ENCODE results near the gene CCBE1. TPM values are rescaled to one million over a fixed set of nuclear protein-coding genes. Genes with fewer than 3 reads are reported as not detected.

Gene CCBE1
- polyA plus RNA-seq, 1 of the 3 experiments (the other 2 are of a cell fraction) = 5.0 TPM

DNA sequence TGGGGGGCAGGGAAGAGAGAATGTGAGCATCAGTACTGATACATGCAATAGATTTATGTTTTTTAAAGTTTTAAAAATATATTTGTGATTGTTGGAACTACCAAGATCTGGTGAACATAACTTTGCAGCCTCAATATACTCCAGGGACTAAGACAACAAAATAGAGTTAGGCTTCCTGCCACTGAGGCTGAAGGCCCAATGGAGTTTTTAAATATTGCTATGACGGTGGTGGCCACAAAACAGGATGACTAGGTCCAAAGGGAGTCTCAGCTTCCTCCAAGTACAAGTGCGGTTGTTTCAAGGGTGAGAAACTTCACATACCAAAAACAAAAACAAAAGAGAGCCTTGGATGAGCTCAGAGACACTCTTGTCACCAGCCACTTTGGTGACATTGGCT, 72.9 kb downstream of the CCBE1 start:
- whole genome bisulfite sequencing (ENCODE audit: low lambda C conversion rate) = 77% methylated on average over 2 of the region's 2 CpGs
- H3F3A ChIP-seq (replicated peaks; ENCODE audit: insufficient read depth) = no peaks in the 10 kb centered on the region
- H3K4me2 ChIP-seq = 0 out of 2 replicates have a peak overlapping the region, but pooled peaks have one; percentile 24
- POLR2A ChIA-PET = no interaction called here
- no peaks in the 10 kb centered on the region for H3K36me3 ChIP-seq (replicated peaks in 1 of 2; ENCODE audit: control insufficient read depth in 1 of 2, insufficient read depth in 2 of 2, low read length in 1 of 2)
- TF ChIP-seq TAF1 (IDR thresholded peaks at IDR 0.05; ENCODE audit: borderline replicate concordance, low read depth, low read length) (no peak), ELF1 (IDR thresholded peaks at IDR 0.05) (no peak), EZH2phosphoT487 (IDR thresholded peaks at IDR 0.05; ENCODE audit: borderline replicate concordance, low read depth) (no peak), RCOR1 (IDR thresholded peaks at IDR 0.05; ENCODE audit: low read length) (no peak), FOXJ3 (CRISPR knock-in tag; IDR thresholded peaks at IDR 0.05) (no peak), YY1 (IDR thresholded peaks at IDR 0.05; ENCODE audit: low read depth) (no peak), MEF2A (IDR thresholded peaks at IDR 0.05; ENCODE audit: borderline replicate concordance, low read depth) (no peak), POLR2AphosphoS5 (IDR thresholded peaks at IDR 0.05; ENCODE audit: low read depth, low read length) (no peak), GATA2 (CRISPR knock-in tag; IDR thresholded peaks at IDR 0.05) (no peak), NRF1 (IDR thresholded peaks at IDR 0.05; ENCODE audit: low read depth, low read length) (no peak), TCF12 (IDR thresholded peaks at IDR 0.05) (no peak), NFIC (IDR thresholded peaks at IDR 0.05; ENCODE audit: borderline replicate concordance) (no peak), SMC3 (IDR thresholded peaks at IDR 0.05; ENCODE audit: low read depth, low read length) (no peak), CHD2 (IDR thresholded peaks at IDR 0.05; ENCODE audit: low read length, partially characterized antibody) (no peak)
- TF ChIP-seq, protein P1, sequence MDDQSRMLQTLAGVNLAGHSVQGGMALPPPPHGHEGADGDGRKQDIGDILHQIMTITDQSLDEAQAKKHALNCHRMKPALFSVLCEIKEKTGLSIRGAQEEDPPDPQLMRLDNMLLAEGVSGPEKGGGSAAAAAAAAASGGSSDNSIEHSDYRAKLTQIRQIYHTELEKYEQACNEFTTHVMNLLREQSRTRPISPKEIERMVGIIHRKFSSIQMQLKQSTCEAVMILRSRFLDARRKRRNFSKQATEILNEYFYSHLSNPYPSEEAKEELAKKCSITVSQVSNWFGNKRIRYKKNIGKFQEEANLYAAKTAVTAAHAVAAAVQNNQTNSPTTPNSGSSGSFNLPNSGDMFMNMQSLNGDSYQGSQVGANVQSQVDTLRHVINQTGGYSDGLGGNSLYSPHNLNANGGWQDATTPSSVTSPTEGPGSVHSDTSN (IDR thresholded peaks at IDR 0.05) = no peak
- TF ChIP-seq, protein P2, sequence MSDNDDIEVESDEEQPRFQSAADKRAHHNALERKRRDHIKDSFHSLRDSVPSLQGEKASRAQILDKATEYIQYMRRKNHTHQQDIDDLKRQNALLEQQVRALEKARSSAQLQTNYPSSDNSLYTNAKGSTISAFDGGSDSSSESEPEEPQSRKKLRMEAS (IDR thresholded peaks at IDR 0.05; ENCODE audit: low read depth) = no peak
- H4K20me1 ChIP-seq (ENCODE audit: insufficient read depth) = no peaks in the 10 kb centered on the region
- no peaks in the 10 kb centered on the region; the same call in none of the 2 replicates for H3K79me2 ChIP-seq (ENCODE audit: insufficient read depth)
- no peak for DNase-seq
- H2AFZ ChIP-seq (ENCODE audit: low read depth) = no peak overlapping the region
- H3K4me3 ChIP-seq (ENCODE audit: low read depth in 2 of 2, low read length in 1 of 2) = no peak overlapping the region
- no peak overlapping the region for H3K27ac ChIP-seq (ENCODE audit: low read depth in 2 of 2, low read length in 1 of 2)
- no peaks in the 10 kb centered on the region for H3K9me2 ChIP-seq
- no peak overlapping the region for H3K9ac ChIP-seq
- no peaks in the 10 kb centered on the region for H3K9me3 ChIP-seq
- no peaks in the 10 kb centered on the region; a peak in 1 of 4 replicates for H3K4me1 ChIP-seq (ENCODE audit: control insufficient read depth in 1 of 2, insufficient read depth in 2 of 2, low read depth in 1 of 2, low read length in 1 of 2)
- CTCF ChIA-PET = interaction anchor here (0.6 to 3.2 kb wide), 5 partner anchors 38 to 222 kb away, joined by 3 to 12 read pairs (median 5); partner anchors contain the start of gene CCBE1
- no peaks in the 10 kb centered on the region for H3K27me3 ChIP-seq (ENCODE audit: insufficient read depth)

DNA sequence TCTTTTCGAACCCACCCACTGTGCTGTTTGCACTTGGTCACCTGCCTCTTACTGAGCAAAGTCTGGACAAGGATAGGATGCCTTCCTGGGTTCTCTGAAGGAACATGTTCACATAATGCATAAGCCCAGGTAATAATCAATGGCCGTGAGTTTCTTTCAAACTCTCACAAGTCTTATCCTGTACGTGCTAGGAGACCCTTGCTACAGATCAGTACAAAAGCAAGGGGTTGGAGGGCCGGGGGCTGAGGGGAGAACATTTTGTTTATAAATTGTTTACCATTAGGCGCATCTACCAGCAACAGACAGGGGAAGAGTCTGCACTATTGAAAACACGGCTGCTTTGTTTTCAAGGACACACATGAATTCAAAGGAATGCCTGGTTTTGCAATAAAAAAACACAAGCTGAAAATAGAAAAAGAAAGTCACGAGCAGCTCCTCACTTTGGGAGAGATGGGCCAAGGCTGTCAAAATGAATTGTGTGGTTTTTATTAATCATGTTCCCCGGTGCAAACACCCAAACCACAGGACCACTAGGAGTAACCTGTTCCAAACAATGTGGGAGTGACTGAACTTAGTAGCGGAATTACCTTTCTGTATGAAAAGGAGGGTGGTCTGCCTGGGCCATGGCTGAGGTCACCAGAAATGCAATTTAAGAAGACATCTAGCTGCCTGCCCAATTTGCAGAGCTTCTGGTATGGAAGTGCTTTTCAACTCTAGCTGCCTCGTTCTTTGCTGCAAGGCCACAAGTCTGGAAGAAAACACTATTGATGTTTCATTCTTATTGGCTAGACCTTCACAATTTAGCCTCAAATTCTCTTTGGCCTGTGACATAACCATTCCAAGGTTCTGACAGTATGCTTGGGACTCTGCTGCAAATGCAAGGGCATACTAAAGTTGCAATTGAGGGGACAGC, 73.5 kb downstream of the CCBE1 start:
- Histone ChIP-seq H3K79me2 (ENCODE audit: insufficient read depth) (no peaks in the 10 kb centered on the region; the same call in none of the 2 replicates), H3K4me3 (ENCODE audit: low read depth in 2 of 2, low read length in 1 of 2) (no peak overlapping the region), H2AFZ (ENCODE audit: low read depth) (no peak overlapping the region), H3K9ac (no peak overlapping the region), H3K4me1 (ENCODE audit: control insufficient read depth in 1 of 2, insufficient read depth in 2 of 2, low read depth in 1 of 2, low read length in 1 of 2) (no peaks in the 10 kb centered on the region; a peak in 1 of 4 replicates), H3K9me2 (no peaks in the 10 kb centered on the region), H3K27me3 (ENCODE audit: insufficient read depth) (no peaks in the 10 kb centered on the region), H3F3A (replicated peaks; ENCODE audit: insufficient read depth) (no peaks in the 10 kb centered on the region), H3K9me3 (no peaks in the 10 kb centered on the region), H3K4me2 (peak overlapping the region; percentile 24; the same call in 1 of the 2 replicates), H3K36me3 (replicated peaks in 1 of 2; ENCODE audit: control insufficient read depth in 1 of 2, insufficient read depth in 2 of 2, low read length in 1 of 2) (no peaks in the 10 kb centered on the region), H3K27ac (ENCODE audit: low read depth in 2 of 2, low read length in 1 of 2) (0 out of 4 replicates have a peak overlapping the region, but pooled peaks of 1 of the 2 experiments have one; percentile 10), H4K20me1 (ENCODE audit: insufficient read depth) (no peaks in the 10 kb centered on the region)
- ChIA-PET CTCF (interaction anchor here (0.9 to 3.2 kb wide), 4 partner anchors 74 to 221 kb away, joined by 3 to 12 read pairs (median 8); partner anchors contain the start of gene CCBE1), POLR2A (no interaction called here)
- no peak for TF ChIP-seq GATA2 (CRISPR knock-in tag; IDR thresholded peaks at IDR 0.05)
- TF ChIP-seq, protein P2 (IDR thresholded peaks at IDR 0.05; ENCODE audit: low read depth) = no peak
- peak; percentile 15; the same call in 1 of the 2 replicates for TF ChIP-seq TCF12 (IDR thresholded peaks at IDR 0.05)
- 0 out of 4 replicates have a peak, but pooled peaks of 1 of the 2 experiments have one; percentile 4 for TF ChIP-seq EP300 (IDR thresholded peaks at IDR 0.05; ENCODE audit: borderline replicate concordance in 1 of 2, low read depth in 1 of 2, low read length in 1 of 2)
- TF ChIP-seq, protein P1 (IDR thresholded peaks at IDR 0.05) = peak; percentile 39
- DNase-seq = no peak
- 73% methylated on average over 10 of the region's 10 CpGs for WGBS (ENCODE audit: low lambda C conversion rate)
